Dedifferentiated amniotic fluid mesenchymal stem cell (primary cell): ENCODE measurements around the gene MZB1.

Experiments
- DNase-seq: peaks from one replicate; pipeline ENCODE4 v3.0.0-alpha.2; 2016; ENCODE audit errors: extremely low spot score

Gene MZB1

GRCh38 chr5:139389701-139390638 is at the start of gene MZB1:
TSS of gene MZB1 (minus strand) at chr5:139389913. CDS start at chr5:139389856, 57 bp downstream.
- no peak for DNase-seq

GRCh38 chr5:139439013-139439903 is 49.5 kb upstream of the MZB1 start, which contains the start of gene DNAJC18:
TSS of gene DNAJC18 (minus strand) at chr5:139439525. CDS start at chr5:139439445, 80 bp downstream.
- DNase-seq: peak; percentile 91

GRCh38 chr5:139438707-139439012 is 48.9 kb upstream of the MZB1 start:
- no peak for DNase-seq

GRCh38 chr5:139435676-139436075 is 46.0 kb upstream of the MZB1 start:
- DNase-seq: no peak

GRCh38 chr5:139431706-139432105 is 42.0 kb upstream of the MZB1 start:
- DNase-seq: no peak

- no peak for DNase-seq
Measured at GRCh38 chr5:139430015-139430414, 40.3 kb upstream of the MZB1 start.

GRCh38 chr5:139426203-139426885 is 36.6 kb upstream of the MZB1 start:
- peak; percentile 26 for DNase-seq

- DNase-seq: no peak
Measured at GRCh38 chr5:139425497-139425896, 35.8 kb upstream of the MZB1 start.

GRCh38 chr5:139422307-139422893 is 32.7 kb upstream of the MZB1 start:
- peak; percentile 63 for DNase-seq

- DNase-seq: no peak
Measured at GRCh38 chr5:139419226-139420192, 29.8 kb upstream of the MZB1 start.

GRCh38 chr5:139418793-139419192 is 29.1 kb upstream of the MZB1 start:
- no peak for DNase-seq

GRCh38 chr5:139417214-139417613 is 27.5 kb upstream of the MZB1 start:
- DNase-seq: no peak

GRCh38 chr5:139416651-139417050 is 26.9 kb upstream of the MZB1 start:
- DNase-seq: no peak

GRCh38 chr5:139415869-139416268 is 26.2 kb upstream of the MZB1 start:
- DNase-seq: no peak

- DNase-seq: no peak
Measured at GRCh38 chr5:139415221-139415861, 25.6 kb upstream of the MZB1 start.

- DNase-seq: no peak
Measured at GRCh38 chr5:139414581-139415130, 24.9 kb upstream of the MZB1 start.

GRCh38 chr5:139413963-139414362 is 24.2 kb upstream of the MZB1 start:
- no peak for DNase-seq

GRCh38 chr5:139413153-139413552 is 23.4 kb upstream of the MZB1 start:
- DNase-seq: no peak

GRCh38 chr5:139410993-139411828 is 21.5 kb upstream of the MZB1 start:
- DNase-seq: no peak
